A549 (cell line): Measurements from ENCODE around the gene TUBB1.

Source experiments
- JUN ChIP-seq, 2 experiments: fragments of >200 bp; sonication (Bioruptor Twin); formaldehyde crosslinking; IDR thresholded peaks; 2 replicates in 1 of 2; 3 replicates in 1 of 2; pipeline ENCODE4 v1.6.1; 2016 to 2017
- NFE2L2 ChIP-seq: fragments of 150-350 bp; conservative IDR thresholded peaks from 2 replicates; pipeline ENCODE4 v1.6.1; 2014; ENCODE audit warnings: low read length
- POLR2A ChIP-seq: IDR thresholded peaks from 2 replicates; pipeline ENCODE4 v1.6.1; 2012; ENCODE audit warnings: mild to moderate bottlenecking, low read length
- TFCP2L1 ChIP-seq: fragments of 250-450 bp; sonication (Bioruptor Pico); IDR thresholded peaks from 2 replicates; pipeline ENCODE4 v1.5.0; 2021; ENCODE audit warnings: mild to moderate bottlenecking
- ZFP36 ChIP-seq: fragments of 450-650 bp; IDR thresholded peaks from 2 replicates; pipeline ENCODE4 v1.6.1; 2014; ENCODE audit warnings: borderline replicate concordance; ENCODE audit not compliant: partially characterized antibody

DNA sequence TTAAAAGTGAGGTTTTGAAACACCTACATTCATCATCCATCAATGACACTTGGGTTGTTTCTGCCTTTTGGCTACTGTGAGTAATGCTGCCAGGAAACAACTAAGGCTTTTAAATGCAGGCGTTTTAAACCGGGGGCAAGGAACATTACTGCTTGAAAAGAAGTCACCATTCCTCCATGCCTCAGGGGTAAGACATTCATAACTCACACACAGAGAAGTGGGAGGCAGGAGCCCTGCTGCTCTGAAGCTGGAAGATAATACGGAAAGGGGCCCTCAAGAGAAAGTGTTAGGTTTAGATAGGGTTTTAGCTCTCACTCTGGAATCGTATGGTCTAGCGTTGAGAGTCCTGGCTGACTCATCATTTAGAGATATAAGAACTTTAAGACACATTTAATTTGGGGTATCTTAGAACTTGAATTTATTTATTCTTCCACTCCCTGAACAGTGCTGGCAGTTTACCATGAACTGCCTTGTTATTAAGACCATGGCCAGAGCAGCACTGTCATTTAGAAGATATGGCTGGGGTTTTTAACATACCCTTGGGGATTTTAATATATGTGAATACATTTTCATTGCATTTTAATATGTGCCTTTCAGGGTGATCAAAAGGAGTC is 1.8 kb downstream of the TUBB1 start:
- TF ChIP-seq TFCP2L1 (no peak), JUN (IDR thresholded peaks at IDR 0.05) (no peak), ZFP36 (no peak), POLR2A (no peak), NFE2L2 (no peak)
